Measurements from ENCODE around the gene AAGAB. TPM values are rescaled to one million over a fixed set of nuclear protein-coding genes. Genes with fewer than 3 reads are reported as not detected.

Gene AAGAB
- total RNA-seq, 1 donor from 2014 or later: 60.5 TPM

DNA sequence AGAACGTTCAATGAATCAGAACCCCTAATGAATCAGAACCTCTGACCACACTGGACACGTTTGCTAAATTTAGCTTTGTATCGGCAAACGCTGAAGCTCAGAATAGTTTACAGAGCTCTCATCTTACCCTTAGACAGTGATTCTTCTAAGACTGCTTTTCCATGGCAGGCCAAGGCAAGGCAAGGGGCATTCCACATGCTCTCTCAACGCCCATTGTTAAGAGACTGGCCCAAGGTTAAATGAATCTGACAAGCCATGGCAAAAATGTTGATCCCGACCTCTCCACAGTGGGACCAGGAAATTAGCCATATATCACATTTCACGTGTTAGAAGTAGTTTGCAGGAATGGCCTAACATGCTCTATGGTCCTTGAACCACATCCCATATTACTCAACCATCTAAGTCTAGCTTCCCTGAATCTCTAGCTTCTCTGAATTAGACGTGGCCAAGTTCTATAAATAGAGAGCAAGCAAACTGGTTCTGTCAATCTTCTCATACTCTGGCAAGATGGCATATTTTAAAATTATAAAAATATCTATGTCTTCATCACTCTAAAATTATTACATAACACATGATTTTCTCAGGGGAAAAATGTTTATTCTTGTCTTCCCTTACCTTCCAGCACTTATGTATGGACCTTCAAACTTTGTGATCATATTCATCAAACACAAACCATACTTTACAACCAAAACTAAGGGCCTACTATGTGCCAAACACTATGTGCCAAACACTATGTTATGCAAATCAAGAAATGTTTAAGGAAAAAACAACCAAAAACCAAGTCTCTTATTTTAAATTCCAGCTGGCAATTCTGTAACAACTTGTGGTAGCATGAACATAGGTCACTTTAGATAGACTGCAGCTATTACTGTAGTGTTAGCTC, 54.3 kb downstream of the AAGAB start:
- H3K9me3 Mint-ChIP-seq (ENCODE audit: low read depth): no peaks in the 10 kb centered on the region
- H3K4me1 Mint-ChIP-seq (ENCODE audit: low read depth): peaks cover 11% of the 10 kb centered on the region
- no peak for TF ChIP-seq CTCF (IDR thresholded peaks at IDR 0.05; ENCODE audit: unreplicated experiment)
- H3K27ac Mint-ChIP-seq: no peak overlapping the region
- H3K27me3 Mint-ChIP-seq: no peaks in the 10 kb centered on the region
- no peak overlapping the region for H3K4me3 Mint-ChIP-seq (ENCODE audit: low read depth)
- peaks cover 12% of the 10 kb centered on the region for H3K36me3 Mint-ChIP-seq (ENCODE audit: insufficient read depth)
- DNase-seq (ENCODE audit: low spot score, unreplicated experiment): no peak

DNA sequence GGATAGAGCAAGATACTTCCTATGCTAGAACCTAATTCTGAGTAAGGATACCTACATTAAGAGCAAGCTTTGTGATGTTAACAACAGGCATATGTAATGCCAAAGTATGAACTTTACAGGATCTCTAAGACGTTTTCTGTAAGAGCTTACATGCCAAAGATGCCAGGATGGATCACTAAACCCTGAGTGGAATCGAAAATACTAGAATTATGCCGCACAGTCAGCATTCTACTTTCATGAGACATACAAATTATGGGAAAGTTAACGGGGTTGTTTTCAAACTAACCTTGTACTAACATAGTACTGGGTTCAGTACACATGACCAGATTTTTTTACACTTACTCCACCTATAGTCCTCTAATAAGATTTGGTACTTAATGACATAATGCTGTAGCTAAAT, 55.1 kb downstream of the AAGAB start:
- peaks cover 14% of the 10 kb centered on the region for H3K36me3 Mint-ChIP-seq (ENCODE audit: insufficient read depth)

DNA sequence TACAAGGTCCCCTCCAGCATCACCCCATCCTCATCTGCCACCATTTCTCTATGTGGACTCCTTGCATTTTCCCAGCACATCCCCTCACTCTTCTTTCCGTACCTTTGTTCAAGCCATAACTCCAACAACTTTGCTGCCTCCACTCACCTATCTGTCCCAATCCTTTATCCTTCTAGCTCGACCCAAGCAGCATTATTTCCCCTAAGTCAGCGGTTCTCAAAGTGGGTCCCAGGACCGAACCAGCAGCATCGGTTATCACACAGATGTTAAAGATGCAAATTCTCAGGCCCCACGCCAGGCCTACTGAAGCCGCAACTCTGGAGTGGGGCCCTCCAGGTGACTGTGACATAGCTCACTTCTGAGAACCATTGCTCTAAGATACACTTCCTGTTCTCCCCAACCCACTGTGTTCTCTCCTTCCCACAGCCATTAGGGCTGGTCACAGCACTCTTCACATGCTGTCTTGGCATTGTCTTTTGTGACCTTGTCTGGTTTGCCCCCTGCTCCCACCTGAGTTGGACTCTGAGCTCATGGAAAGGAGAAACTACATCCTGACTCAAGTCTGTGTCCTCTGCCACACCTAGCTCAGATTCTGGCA, 56.2 kb downstream of the AAGAB start:
- TF ChIP-seq CTCF (IDR thresholded peaks at IDR 0.05; ENCODE audit: unreplicated experiment): no peak
- Mint-ChIP-seq H3K27ac (peak overlapping the region; percentile 0), H3K9me3 (ENCODE audit: low read depth) (no peaks in the 10 kb centered on the region), H3K36me3 (ENCODE audit: insufficient read depth) (peaks cover 14% of the 10 kb centered on the region), H3K4me3 (ENCODE audit: low read depth) (no peak overlapping the region), H3K4me1 (ENCODE audit: low read depth) (peaks cover 11% of the 10 kb centered on the region), H3K27me3 (no peaks in the 10 kb centered on the region)
- DNase-seq (ENCODE audit: low spot score, unreplicated experiment): no peak

More for the DNA sequence above, 55.1 kb downstream of the AAGAB start:
- Mint-ChIP-seq H3K27ac (no peak overlapping the region), H3K4me3 (ENCODE audit: low read depth) (no peak overlapping the region), H3K9me3 (ENCODE audit: low read depth) (no peaks in the 10 kb centered on the region), H3K27me3 (no peaks in the 10 kb centered on the region), H3K4me1 (ENCODE audit: low read depth) (peaks cover 11% of the 10 kb centered on the region)
- no peak for DNase-seq (ENCODE audit: low spot score, unreplicated experiment)
- no peak for TF ChIP-seq CTCF (IDR thresholded peaks at IDR 0.05; ENCODE audit: unreplicated experiment)

DNA sequence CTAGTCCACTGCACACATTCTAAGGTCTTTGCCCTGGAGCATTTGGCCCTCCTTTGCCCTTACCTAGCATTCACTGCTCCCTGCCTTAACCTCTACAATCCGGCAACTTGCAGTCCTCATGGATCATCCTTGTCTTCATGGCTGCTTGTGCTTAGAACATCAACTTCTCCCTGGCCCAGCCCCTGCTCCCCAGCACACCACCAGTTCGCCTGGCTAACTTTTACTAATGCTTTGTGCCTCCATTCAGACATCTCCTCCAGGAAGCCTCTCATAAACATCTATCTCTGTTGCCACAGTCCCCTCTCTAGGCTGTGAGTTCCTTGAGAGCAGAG, 57.1 kb downstream of the AAGAB start:
- DNase-seq (ENCODE audit: low spot score, unreplicated experiment): no peak
- peaks cover 12% of the 10 kb centered on the region for H3K36me3 Mint-ChIP-seq (ENCODE audit: insufficient read depth)
- no peaks in the 10 kb centered on the region for H3K27me3 Mint-ChIP-seq
- no peak overlapping the region for H3K4me3 Mint-ChIP-seq (ENCODE audit: low read depth)
- TF ChIP-seq CTCF (IDR thresholded peaks at IDR 0.05; ENCODE audit: unreplicated experiment): no peak
- peak overlapping the region; percentile 5 for H3K27ac Mint-ChIP-seq
- peaks cover 11% of the 10 kb centered on the region for H3K4me1 Mint-ChIP-seq (ENCODE audit: low read depth)
- H3K9me3 Mint-ChIP-seq (ENCODE audit: low read depth): no peaks in the 10 kb centered on the region

GRCh38 chr15:67196672-67197363, 57.6 kb downstream of the AAGAB start:
- no peaks in the 10 kb centered on the region for H3K9me3 Mint-ChIP-seq (ENCODE audit: low read depth)
- H3K4me1 Mint-ChIP-seq (ENCODE audit: low read depth): peaks cover 8% of the 10 kb centered on the region
- DNase-seq (ENCODE audit: low spot score, unreplicated experiment): no peak
- no peaks in the 10 kb centered on the region for H3K27me3 Mint-ChIP-seq
- H3K36me3 Mint-ChIP-seq (ENCODE audit: insufficient read depth): peaks cover 14% of the 10 kb centered on the region
- H3K27ac Mint-ChIP-seq: peak overlapping the region; percentile 5
- TF ChIP-seq CTCF (IDR thresholded peaks at IDR 0.05; ENCODE audit: unreplicated experiment): no peak
- no peak overlapping the region for H3K4me3 Mint-ChIP-seq (ENCODE audit: low read depth)
